HCT116 (cell line): ENCODE data around the gene NSF.
"Not testable (repeated sequence)": the region's sequence is repeated elsewhere in the genome, so short reads cannot be mapped to it uniquely, and the experiment has no call there.

ENCODE experiments used
- POLR2A ChIP-seq: IDR thresholded peaks from 2 replicates; pipeline ENCODE4 v1.7.0; 2011; ENCODE audit warnings: borderline replicate concordance; ENCODE audit not compliant: insufficient read depth, insufficient read length; ENCODE audit errors: extremely low read depth
- TCF7L2 ChIP-seq: IDR thresholded peaks from 2 replicates; pipeline ENCODE4 v1.7.0; 2011; ENCODE audit warnings: borderline replicate concordance, inconsistent platforms; ENCODE audit not compliant: insufficient read depth, insufficient read length; ENCODE audit errors: extremely low read depth
- TF ChIP-seq, protein P1 (sequence below), 3 experiments: fragments of 200-600 bp in 1 of 3; sonication (generic) in 1 of 3; IDR thresholded peaks in 2 of 3; conservative IDR thresholded peaks in 1 of 3; 2 replicates each; pipeline ENCODE4 v1.5.1; 2012 to 2017; ENCODE audit warnings: low read depth in 2 of 3, low read length in 2 of 3, antibody characterized with exemption in 1 of 3, borderline replicate concordance in 1 of 3, control low read depth in 1 of 3, mild to moderate bottlenecking in 1 of 3, mixed read lengths in 1 of 3, mixed run types in 1 of 3, moderate library complexity in 1 of 3; ENCODE audit not compliant: insufficient read depth in 1 of 3
- TF ChIP-seq, protein P2 (sequence below): IDR thresholded peaks from 2 replicates; pipeline ENCODE4 v1.6.1; 2011; ENCODE audit warnings: mild to moderate bottlenecking, low read length, moderate library complexity; ENCODE audit not compliant: insufficient replicate concordance; ENCODE audit errors: extremely low read depth

GRCh38 chr17:46672777-46673176 is 82.3 kb downstream of the NSF start:
- TF ChIP-seq, protein P1, sequence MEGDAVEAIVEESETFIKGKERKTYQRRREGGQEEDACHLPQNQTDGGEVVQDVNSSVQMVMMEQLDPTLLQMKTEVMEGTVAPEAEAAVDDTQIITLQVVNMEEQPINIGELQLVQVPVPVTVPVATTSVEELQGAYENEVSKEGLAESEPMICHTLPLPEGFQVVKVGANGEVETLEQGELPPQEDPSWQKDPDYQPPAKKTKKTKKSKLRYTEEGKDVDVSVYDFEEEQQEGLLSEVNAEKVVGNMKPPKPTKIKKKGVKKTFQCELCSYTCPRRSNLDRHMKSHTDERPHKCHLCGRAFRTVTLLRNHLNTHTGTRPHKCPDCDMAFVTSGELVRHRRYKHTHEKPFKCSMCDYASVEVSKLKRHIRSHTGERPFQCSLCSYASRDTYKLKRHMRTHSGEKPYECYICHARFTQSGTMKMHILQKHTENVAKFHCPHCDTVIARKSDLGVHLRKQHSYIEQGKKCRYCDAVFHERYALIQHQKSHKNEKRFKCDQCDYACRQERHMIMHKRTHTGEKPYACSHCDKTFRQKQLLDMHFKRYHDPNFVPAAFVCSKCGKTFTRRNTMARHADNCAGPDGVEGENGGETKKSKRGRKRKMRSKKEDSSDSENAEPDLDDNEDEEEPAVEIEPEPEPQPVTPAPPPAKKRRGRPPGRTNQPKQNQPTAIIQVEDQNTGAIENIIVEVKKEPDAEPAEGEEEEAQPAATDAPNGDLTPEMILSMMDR (IDR thresholded peaks at IDR 0.05 in 2 of 3, conservative IDR thresholded peaks at IDR 0.05 in 1 of 3; ENCODE audit: borderline replicate concordance in 1 of 3, insufficient read depth in 1 of 3, low read depth in 2 of 3, low read length in 2 of 3) = not testable (repeated sequence)
- TF ChIP-seq, protein P2, sequence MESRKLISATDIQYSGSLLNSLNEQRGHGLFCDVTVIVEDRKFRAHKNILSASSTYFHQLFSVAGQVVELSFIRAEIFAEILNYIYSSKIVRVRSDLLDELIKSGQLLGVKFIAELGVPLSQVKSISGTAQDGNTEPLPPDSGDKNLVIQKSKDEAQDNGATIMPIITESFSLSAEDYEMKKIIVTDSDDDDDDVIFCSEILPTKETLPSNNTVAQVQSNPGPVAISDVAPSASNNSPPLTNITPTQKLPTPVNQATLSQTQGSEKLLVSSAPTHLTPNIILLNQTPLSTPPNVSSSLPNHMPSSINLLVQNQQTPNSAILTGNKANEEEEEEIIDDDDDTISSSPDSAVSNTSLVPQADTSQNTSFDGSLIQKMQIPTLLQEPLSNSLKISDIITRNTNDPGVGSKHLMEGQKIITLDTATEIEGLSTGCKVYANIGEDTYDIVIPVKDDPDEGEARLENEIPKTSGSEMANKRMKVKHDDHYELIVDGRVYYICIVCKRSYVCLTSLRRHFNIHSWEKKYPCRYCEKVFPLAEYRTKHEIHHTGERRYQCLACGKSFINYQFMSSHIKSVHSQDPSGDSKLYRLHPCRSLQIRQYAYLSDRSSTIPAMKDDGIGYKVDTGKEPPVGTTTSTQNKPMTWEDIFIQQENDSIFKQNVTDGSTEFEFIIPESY = not testable (repeated sequence)
- not testable (repeated sequence) for TF ChIP-seq TCF7L2, POLR2A
